CD4-positive, alpha-beta memory T cell (primary cell): ENCODE data around the gene DSG1. TPM values are rescaled to one million over a fixed set of nuclear protein-coding genes. Genes with fewer than 3 reads are reported as not detected.

Experiments
- CTCF ChIA-PET: fragments of 350-600 bp; sonication (Branson Sonifier 250); formaldehyde crosslinking; loops from one replicate; lab custom pipeline; 2021; ENCODE audit warnings: inconsistent platforms; ENCODE audit not compliant: partially characterized antibody; lab: Charles Lee
- POLR2A ChIA-PET: fragments of 350-600 bp; sonication (Branson Sonifier 250); formaldehyde crosslinking; loops from one replicate; lab custom pipeline; 2021; ENCODE audit not compliant: partially characterized antibody; lab: Charles Lee
- DNase-seq, 5 donors: peaks; one replicate each; pipeline versions ENCODE4 v3.0.0 to v3.0.0-alpha.2; 2020 to 2022; ENCODE audit warnings: mixed read lengths in 1 of 5
- H3K27ac ChIP-seq: one replicate; pipeline ENCODE4 v1.7.0; 2013; ENCODE audit warnings: low read depth, low read length
- H3K27me3 ChIP-seq: 2 replicates; pipeline ENCODE4 v1.7.0; 2013; ENCODE audit warnings: mild to moderate bottlenecking, low read length, moderate library complexity; ENCODE audit not compliant: insufficient read depth
- H3K36me3 ChIP-seq: 2 replicates; pipeline ENCODE4 v1.7.0; 2013; ENCODE audit warnings: mild to moderate bottlenecking, low read length, moderate library complexity; ENCODE audit not compliant: insufficient read depth
- H3K4me1 ChIP-seq: 2 replicates; pipeline ENCODE4 v1.7.0; 2013; ENCODE audit warnings: mild to moderate bottlenecking, low read length, moderate library complexity; ENCODE audit not compliant: insufficient read depth
- H3K4me3 ChIP-seq, 2 donors: one replicate each; pipeline ENCODE4 v1.7.0; 2013; ENCODE audit warnings: low read length in 2 of 2, mild to moderate bottlenecking in 1 of 2
- H3K9me3 ChIP-seq, 2 donors: one replicate each; pipeline ENCODE4 v1.7.0; 2013; ENCODE audit warnings: low read length in 2 of 2, control low read depth in 1 of 2; ENCODE audit not compliant: control insufficient read depth in 1 of 2
- H3K27ac Mint-ChIP-seq, 7 donors: one replicate each; pipeline ENCODE4 v1.8.0; 2020 to 2021; ENCODE audit warnings: mixed read lengths in 7 of 7, mild to moderate bottlenecking in 6 of 7, inconsistent platforms in 3 of 7, moderate library complexity in 3 of 7
- H3K27me3 Mint-ChIP-seq, 2 donors: one replicate each; pipeline ENCODE4 v1.8.0; 2020 to 2021; ENCODE audit warnings: mixed read lengths in 2 of 2
- H3K36me3 Mint-ChIP-seq, 2 donors: one replicate each; pipeline ENCODE4 v1.8.0; 2020 to 2021; ENCODE audit warnings: mixed read lengths in 2 of 2, inconsistent platforms in 1 of 2, mild to moderate bottlenecking in 1 of 2
- H3K4me1 Mint-ChIP-seq, 4 donors: one replicate each; pipeline ENCODE4 v1.8.0; 2020 to 2021; ENCODE audit warnings: mixed read lengths in 4 of 4, mild to moderate bottlenecking in 1 of 4
- H3K4me3 Mint-ChIP-seq, 8 donors: one replicate each; pipeline ENCODE4 v1.8.0; 2020 to 2021; ENCODE audit warnings: mixed read lengths in 8 of 8, mild to moderate bottlenecking in 7 of 8, moderate library complexity in 6 of 8, inconsistent platforms in 3 of 8
- H3K9me3 Mint-ChIP-seq, 8 donors: one replicate each; pipeline ENCODE4 v1.8.0; 2020 to 2021; ENCODE audit warnings: mixed read lengths in 8 of 8, mild to moderate bottlenecking in 5 of 8, inconsistent platforms in 3 of 8, moderate library complexity in 1 of 8
- intact Hi-C: fragments of 100-400 bp; cut with micrococcal nuclease; formaldehyde crosslinking; loops from one replicate; pipeline ENCODE4 v1.15.1; 2023
- polyA plus RNA-seq, 2 donors: library from polyadenylated mRNA; unstranded; fragments of 300-500 nt; fragmentation: Illumina TruSeq; gene quantifications; one replicate each; pipeline ENCODE4 v1.2.3, GENCODE V29; 2021
- total RNA-seq, 2 experiments: library from RNA; stranded (reverse); gene quantifications; one replicate each; pipeline ENCODE4 v1.2.3, GENCODE V29; 2021

DSG1 gene
- not detected for total RNA-seq
- polyA plus RNA-seq = not detected

GRCh38 chr18:31317860-31318259 lies at the start of gene DSG1:
Gene DSG1 (plus strand): TSS chr18:31318160. CDS start chr18:31318301, 141 bp downstream.
- no peak for DNase-seq
- H3K4me1 Mint-ChIP-seq = no peaks in the 10 kb centered on the region
- Histone ChIP-seq H3K36me3 (no peaks in the 10 kb centered on the region), H3K9me3 (no peaks in the 10 kb centered on the region), H3K4me1 (no peaks in the 10 kb centered on the region), H3K27me3 (no peaks in the 10 kb centered on the region), H3K4me3 (no peak within 1 kb of the TSS), H3K27ac (no peak within 1 kb of the TSS)
- peaks cover 0 to 6% (median 0%) of the 10 kb centered on the region in 8 donors for H3K9me3 Mint-ChIP-seq
- no peaks in the 10 kb centered on the region for H3K27me3 Mint-ChIP-seq
- H3K36me3 Mint-ChIP-seq = no peaks in the 10 kb centered on the region
- ChIA-PET POLR2A (no interaction called here), CTCF (no interaction called here)
- no peak within 1 kb of the TSS for H3K27ac Mint-ChIP-seq
- H3K4me3 Mint-ChIP-seq = no peak within 1 kb of the TSS
- intact Hi-C loops = no loop called here

- H3K9me3 Mint-ChIP-seq = peaks cover 0 to 8% (median 3%) of the 10 kb centered on the region in 8 donors
- Histone ChIP-seq H3K27me3 (no peaks in the 10 kb centered on the region), H3K27ac (no peak overlapping the region), H3K36me3 (no peaks in the 10 kb centered on the region), H3K4me1 (no peaks in the 10 kb centered on the region), H3K9me3 (no peaks in the 10 kb centered on the region), H3K4me3 (no peak overlapping the region)
- intact Hi-C loops = no loop called here
- H3K27ac Mint-ChIP-seq = no peak overlapping the region
- H3K27me3 Mint-ChIP-seq = no peaks in the 10 kb centered on the region
- no peak for DNase-seq
- H3K4me1 Mint-ChIP-seq = no peaks in the 10 kb centered on the region
- POLR2A ChIA-PET = no interaction called here
- H3K36me3 Mint-ChIP-seq = no peaks in the 10 kb centered on the region
- no peak overlapping the region for H3K4me3 Mint-ChIP-seq
- CTCF ChIA-PET = no interaction called here
These were observed 49.0 kb upstream of the DSG1 start for GRCh38 chr18:31268985-31269406.

GRCh38 chr18:31269566-31269965 lies 48.4 kb upstream of the DSG1 start:
- CTCF ChIA-PET = no interaction called here
- POLR2A ChIA-PET = no interaction called here
- H3K9me3 Mint-ChIP-seq = peaks cover 0 to 6% (median 3%) of the 10 kb centered on the region in 8 donors

GRCh38 chr18:31270578-31270977 lies 47.4 kb upstream of the DSG1 start:
- CTCF ChIA-PET = no interaction called here
- no peaks in the 10 kb centered on the region for H3K36me3 Mint-ChIP-seq
- H3K4me1 ChIP-seq = no peaks in the 10 kb centered on the region
- intact Hi-C loops = no loop called here
- H3K9me3 Mint-ChIP-seq = peaks cover 0 to 6% (median 3%) of the 10 kb centered on the region in 8 donors
- no peaks in the 10 kb centered on the region for H3K4me1 Mint-ChIP-seq
- DNase-seq = no peak
- H3K27me3 ChIP-seq = no peaks in the 10 kb centered on the region
- H3K4me3 Mint-ChIP-seq = no peak overlapping the region
- no peak overlapping the region for H3K4me3 ChIP-seq
- POLR2A ChIA-PET = no interaction called here
- H3K27ac ChIP-seq = no peak overlapping the region
- no peaks in the 10 kb centered on the region for H3K9me3 ChIP-seq
- no peak overlapping the region for H3K27ac Mint-ChIP-seq
- H3K36me3 ChIP-seq = no peaks in the 10 kb centered on the region
- no peaks in the 10 kb centered on the region for H3K27me3 Mint-ChIP-seq

More at GRCh38 chr18:31269566-31269965, 48.4 kb upstream of the DSG1 start:
- H3K4me1 ChIP-seq = no peaks in the 10 kb centered on the region
- H3K9me3 ChIP-seq = no peaks in the 10 kb centered on the region
- intact Hi-C loops = no loop called here
- no peak overlapping the region for H3K4me3 ChIP-seq
- H3K27ac ChIP-seq = no peak overlapping the region
- no peak overlapping the region for H3K27ac Mint-ChIP-seq
- no peaks in the 10 kb centered on the region for H3K27me3 ChIP-seq
- no peaks in the 10 kb centered on the region for H3K4me1 Mint-ChIP-seq
- no peaks in the 10 kb centered on the region for H3K36me3 Mint-ChIP-seq
- no peaks in the 10 kb centered on the region for H3K36me3 ChIP-seq
- DNase-seq = no peak
- H3K27me3 Mint-ChIP-seq = no peaks in the 10 kb centered on the region
- H3K4me3 Mint-ChIP-seq = no peak overlapping the region

- no peak overlapping the region for H3K27ac Mint-ChIP-seq
- ChIA-PET POLR2A (no interaction called here), CTCF (no interaction called here)
- H3K9me3 Mint-ChIP-seq = peaks cover 0 to 6% (median 1%) of the 10 kb centered on the region in 8 donors
- H3K36me3 ChIP-seq = no peaks in the 10 kb centered on the region
- no peaks in the 10 kb centered on the region for H3K27me3 Mint-ChIP-seq
- H3K4me3 Mint-ChIP-seq = no peak overlapping the region
- H3K27me3 ChIP-seq = no peaks in the 10 kb centered on the region
- H3K9me3 ChIP-seq = no peaks in the 10 kb centered on the region
- H3K4me1 ChIP-seq = no peaks in the 10 kb centered on the region
- H3K27ac ChIP-seq = no peak overlapping the region
- H3K4me1 Mint-ChIP-seq = no peaks in the 10 kb centered on the region
- H3K4me3 ChIP-seq = no peak overlapping the region
- intact Hi-C loops = no loop called here
- H3K36me3 Mint-ChIP-seq = no peaks in the 10 kb centered on the region
- DNase-seq = no peak
These were observed 44.0 kb upstream of the DSG1 start for GRCh38 chr18:31273812-31274527.

GRCh38 chr18:31274931-31275330 lies 43.0 kb upstream of the DSG1 start:
- ChIA-PET CTCF (no interaction called here), POLR2A (no interaction called here)
- H3K4me1 Mint-ChIP-seq = no peaks in the 10 kb centered on the region
- Histone ChIP-seq H3K9me3 (no peaks in the 10 kb centered on the region), H3K27ac (no peak overlapping the region), H3K36me3 (no peaks in the 10 kb centered on the region), H3K4me3 (no peak overlapping the region), H3K27me3 (no peaks in the 10 kb centered on the region), H3K4me1 (no peaks in the 10 kb centered on the region)
- no peaks in the 10 kb centered on the region for H3K36me3 Mint-ChIP-seq
- intact Hi-C loops = no loop called here
- no peaks in the 10 kb centered on the region for H3K27me3 Mint-ChIP-seq
- no peak overlapping the region for H3K4me3 Mint-ChIP-seq
- H3K27ac Mint-ChIP-seq = no peak overlapping the region
- H3K9me3 Mint-ChIP-seq = peaks cover 0 to 6% (median under 1%) of the 10 kb centered on the region in 8 donors
- DNase-seq = no peak

GRCh38 chr18:31275722-31276463 lies 42.1 kb upstream of the DSG1 start:
- H3K4me1 Mint-ChIP-seq = no peaks in the 10 kb centered on the region
- Histone ChIP-seq H3K4me3 (no peak overlapping the region), H3K4me1 (no peaks in the 10 kb centered on the region), H3K36me3 (no peaks in the 10 kb centered on the region), H3K27me3 (no peaks in the 10 kb centered on the region), H3K27ac (no peak overlapping the region), H3K9me3 (no peaks in the 10 kb centered on the region)
- H3K4me3 Mint-ChIP-seq = no peak overlapping the region
- H3K27ac Mint-ChIP-seq = no peak overlapping the region
- POLR2A ChIA-PET = no interaction called here
- intact Hi-C loops = no loop called here
- H3K27me3 Mint-ChIP-seq = no peaks in the 10 kb centered on the region
- no peaks in the 10 kb centered on the region for H3K36me3 Mint-ChIP-seq
- H3K9me3 Mint-ChIP-seq = peaks cover 0 to 6% (median under 1%) of the 10 kb centered on the region in 8 donors
- CTCF ChIA-PET = no interaction called here
- DNase-seq = no peak
